SKM-1 treated with dmso at 0.1 percent for 144 hours (cell line): ENCODE measurements around the gene SHC4.

Experiments used
- DNase-seq: peaks from one replicate; lab custom pipeline; 2025; ENCODE audit not compliant: unreplicated experiment; lab: John Stamatoyannopoulos, UW

Gene SHC4

GRCh38 chr15:48889925-48890324 is 73.8 kb downstream of the SHC4 start:
- no peak for DNase-seq

- no peak for DNase-seq
Observed at GRCh38 chr15:48888836-48889235, 74.9 kb downstream of the SHC4 start.

- no peak for DNase-seq
Observed at GRCh38 chr15:48888191-48888590, 75.5 kb downstream of the SHC4 start.

GRCh38 chr15:48887144-48887543 is 76.6 kb downstream of the SHC4 start:
- DNase-seq = no peak

GRCh38 chr15:48883699-48884098 is 80.0 kb downstream of the SHC4 start:
- no peak for DNase-seq

- no peak for DNase-seq
Observed at GRCh38 chr15:48880070-48880634, 83.6 kb downstream of the SHC4 start.

- peak; percentile 86 for DNase-seq
Observed at GRCh38 chr15:48877630-48878595, 85.8 kb downstream of the SHC4 start, which contains the start of gene EID1. Gene EID1 (plus strand): TSS chr15:48878134. CDS start chr15:48878177, 43 bp downstream.

GRCh38 chr15:48876057-48876456 is 87.7 kb downstream of the SHC4 start:
- no peak for DNase-seq

- DNase-seq = no peak
Observed at GRCh38 chr15:48875241-48875960, 88.3 kb downstream of the SHC4 start.

GRCh38 chr15:48872632-48873031 is 91.1 kb downstream of the SHC4 start:
- no peak for DNase-seq

GRCh38 chr15:48871542-48871941 is 92.2 kb downstream of the SHC4 start:
- DNase-seq = no peak

GRCh38 chr15:48869966-48870365 is 93.8 kb downstream of the SHC4 start:
- DNase-seq = no peak

GRCh38 chr15:48868536-48868935 is 95.2 kb downstream of the SHC4 start:
- DNase-seq = no peak

- DNase-seq = no peak
Observed at GRCh38 chr15:48868023-48868422, 95.7 kb downstream of the SHC4 start.

GRCh38 chr15:48866141-48866563 is 97.6 kb downstream of the SHC4 start:
- DNase-seq = no peak

- no peak for DNase-seq
Observed at GRCh38 chr15:48865370-48866079, 98.2 kb downstream of the SHC4 start.

GRCh38 chr15:48862705-48863104 is 101.0 kb downstream of the SHC4 start:
- peak; percentile 92 for DNase-seq

- peak; percentile 51 for DNase-seq
Observed at GRCh38 chr15:48861813-48862431, 101.8 kb downstream of the SHC4 start.

GRCh38 chr15:48859426-48859825 is 104.3 kb downstream of the SHC4 start:
- DNase-seq = no peak

- DNase-seq = no peak
Observed at GRCh38 chr15:48858401-48858800, 105.3 kb downstream of the SHC4 start.

- no peak for DNase-seq
Observed at GRCh38 chr15:48856942-48857341, 106.8 kb downstream of the SHC4 start.
